ENCODE measurements around the gene HSPA12A.
A peak's percentile ranks its signal among the peaks of the same experiment; 100 is the strongest.

Gene HSPA12A

DNA sequence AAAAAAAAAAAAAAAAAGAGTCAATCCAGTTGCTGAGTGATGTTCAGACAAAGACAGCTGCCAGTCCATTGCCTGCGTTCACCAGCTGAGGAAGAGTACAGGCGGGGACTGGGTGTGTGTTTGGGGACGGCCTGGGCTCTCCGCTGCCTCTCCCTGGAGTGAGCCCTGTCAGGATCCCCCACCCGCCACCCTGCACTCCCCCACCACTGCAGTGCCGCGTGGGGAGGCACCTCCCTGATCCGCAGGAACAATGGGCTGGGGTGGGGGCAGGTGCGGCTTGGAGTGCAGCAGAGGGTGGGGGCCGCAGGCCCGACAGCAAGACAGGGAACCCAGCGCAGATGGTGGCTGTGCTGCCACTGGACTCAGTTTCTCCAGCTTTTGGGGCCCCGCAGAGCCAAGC lies 1.4 kb downstream of the HSPA12A start:
- DNase-seq: no peak

GRCh38 chr10:116738339-116738738 lies 4.0 kb downstream of the HSPA12A start:
- DNase-seq: no peak

DNA sequence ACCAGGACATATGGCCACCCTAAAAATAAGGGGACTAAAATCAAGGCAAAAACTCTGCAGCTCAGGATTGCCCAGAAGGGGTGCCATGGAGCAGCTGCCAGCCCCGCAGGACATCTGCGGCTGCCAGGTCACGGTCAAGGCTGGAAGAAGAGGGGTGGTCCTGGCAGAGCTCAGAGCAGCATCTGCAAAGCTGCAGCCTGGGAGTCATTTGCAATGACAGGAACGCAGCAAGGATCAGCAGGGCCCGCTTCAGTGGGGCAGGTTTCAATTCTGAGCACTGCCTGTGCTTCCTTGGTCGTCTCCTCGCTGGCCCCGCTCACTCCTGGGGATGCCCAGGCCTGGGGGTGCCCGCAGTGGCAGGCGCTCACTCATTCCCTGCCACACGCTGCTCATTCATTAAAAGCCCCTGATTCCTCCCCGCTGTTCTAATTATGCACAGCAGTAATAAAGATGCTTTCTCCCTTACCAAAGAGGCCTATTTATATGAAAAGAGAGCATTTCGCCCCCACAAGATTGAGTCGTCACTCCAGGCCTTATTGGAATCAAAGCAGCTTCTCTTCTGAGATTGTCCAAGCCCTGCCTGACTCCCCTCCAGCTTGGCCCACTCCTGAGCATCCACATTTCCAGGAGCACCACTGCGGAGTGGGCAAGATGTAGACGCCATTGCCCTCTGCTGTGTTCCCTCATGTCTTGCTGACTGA lies 4.6 kb downstream of the HSPA12A start:
- no peak for DNase-seq

- DNase-seq: no peak
Measured at GRCh38 chr10:116733566-116733965, 8.8 kb downstream of the HSPA12A start.

DNA sequence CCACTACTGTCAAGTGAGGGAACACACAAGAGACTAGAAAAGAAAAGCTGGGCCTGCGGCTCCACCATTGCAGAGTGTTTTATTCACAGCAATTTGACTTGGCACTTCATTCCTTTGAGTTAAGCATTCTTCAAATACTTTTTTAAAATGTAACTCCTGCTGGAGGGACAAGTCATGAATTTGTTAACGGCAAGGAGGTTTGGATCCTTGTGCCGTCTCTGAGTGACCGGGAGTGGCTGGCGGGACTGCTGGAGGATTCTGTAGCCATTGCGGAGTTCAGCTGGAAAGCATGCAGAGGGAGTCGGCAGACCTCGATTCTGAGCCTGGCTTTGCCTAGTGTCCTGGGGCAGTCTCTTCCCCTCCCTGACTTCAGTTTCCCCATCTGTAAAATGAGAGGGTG lies 9.8 kb downstream of the HSPA12A start:
- no peak for DNase-seq

DNA sequence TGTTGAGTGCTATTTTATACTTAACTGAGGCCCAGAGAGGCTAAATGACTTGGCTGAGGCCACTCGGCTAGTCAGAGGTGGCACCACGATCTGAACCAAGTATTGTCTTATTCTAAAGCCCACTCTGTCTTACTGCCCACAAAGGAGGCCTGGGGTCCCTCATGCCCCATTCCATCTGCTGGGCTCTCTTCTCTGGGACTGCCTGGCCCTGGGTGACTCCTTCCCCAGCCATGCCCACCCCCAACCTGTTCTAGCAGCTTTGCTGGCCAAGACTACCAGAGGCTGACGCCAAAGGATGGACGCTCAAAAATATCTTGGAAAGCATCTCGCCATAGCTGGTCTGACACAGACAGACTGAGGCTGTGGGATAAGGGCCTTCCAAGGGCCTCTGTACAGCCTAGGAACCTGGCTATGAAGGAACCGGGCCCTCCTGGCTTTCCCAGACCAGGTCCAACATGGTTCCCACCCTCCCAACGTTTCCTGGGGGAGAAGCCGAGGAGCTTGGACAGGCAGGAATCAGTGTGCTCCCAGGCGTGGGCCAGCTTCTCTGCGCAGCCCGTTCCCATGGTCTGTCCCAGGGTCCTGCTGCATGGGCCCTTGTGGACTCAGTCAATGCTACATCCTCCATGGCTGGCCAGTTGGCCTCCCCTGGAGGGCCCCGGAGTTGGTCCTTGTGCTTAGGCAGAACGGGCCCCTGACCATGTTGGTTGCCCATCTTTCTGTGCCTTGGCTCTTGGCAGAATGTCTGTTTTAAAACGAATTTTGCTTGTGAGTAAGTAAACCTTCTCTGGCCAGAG lies 11.7 kb downstream of the HSPA12A start:
- DNase-seq: no peak

DNA sequence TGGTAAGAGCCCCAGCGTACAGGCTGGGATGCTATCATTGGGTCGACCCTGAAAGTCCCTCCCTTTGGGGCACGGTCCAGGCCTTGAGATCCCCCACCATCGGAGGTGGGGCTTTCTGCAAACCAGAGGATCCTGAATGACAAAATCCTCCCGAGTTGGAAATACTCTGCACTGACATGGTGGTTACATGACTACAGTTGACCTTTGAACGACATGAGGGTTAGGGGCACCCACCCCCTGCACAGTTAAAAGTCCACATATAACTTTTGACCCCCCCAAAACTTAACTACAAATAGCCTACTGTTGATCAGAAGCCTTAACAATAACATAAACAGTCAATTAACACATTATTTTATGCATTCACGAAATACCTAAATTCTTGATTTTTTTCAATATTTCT lies 13.1 kb downstream of the HSPA12A start:
- DNase-seq: no peak

DNA sequence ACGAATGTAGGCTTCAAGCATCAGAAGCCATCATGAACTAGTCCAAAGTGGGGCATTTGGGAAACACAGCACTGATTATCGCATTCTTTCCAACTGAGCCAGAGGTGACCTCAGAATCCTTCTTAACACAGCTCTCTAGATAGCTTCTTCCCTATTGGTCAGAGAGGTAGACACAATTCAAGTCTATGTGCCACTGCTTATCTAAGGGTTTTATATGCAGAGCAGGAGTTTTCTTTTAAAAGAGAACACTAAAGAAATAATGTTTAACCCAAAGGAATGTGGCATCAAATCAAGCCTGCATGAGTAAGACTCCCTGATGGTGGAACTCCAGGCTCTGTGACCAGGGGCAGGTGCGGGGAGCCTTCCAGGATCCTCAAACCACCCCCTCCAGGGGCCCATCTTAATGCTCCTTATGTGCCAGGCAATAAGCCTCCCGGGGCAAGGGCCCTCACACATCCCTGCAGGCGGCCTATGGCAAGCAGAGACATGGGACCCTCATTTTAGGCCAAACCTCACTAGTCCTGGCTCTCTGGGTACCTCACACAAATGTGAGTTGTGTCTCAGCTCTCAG lies 13.8 kb downstream of the HSPA12A start:
- no peak for DNase-seq

- DNase-seq: peak in 1 of 2 donors; percentile 5
Measured at GRCh38 chr10:116723428-116724281, 18.7 kb downstream of the HSPA12A start.

DNA sequence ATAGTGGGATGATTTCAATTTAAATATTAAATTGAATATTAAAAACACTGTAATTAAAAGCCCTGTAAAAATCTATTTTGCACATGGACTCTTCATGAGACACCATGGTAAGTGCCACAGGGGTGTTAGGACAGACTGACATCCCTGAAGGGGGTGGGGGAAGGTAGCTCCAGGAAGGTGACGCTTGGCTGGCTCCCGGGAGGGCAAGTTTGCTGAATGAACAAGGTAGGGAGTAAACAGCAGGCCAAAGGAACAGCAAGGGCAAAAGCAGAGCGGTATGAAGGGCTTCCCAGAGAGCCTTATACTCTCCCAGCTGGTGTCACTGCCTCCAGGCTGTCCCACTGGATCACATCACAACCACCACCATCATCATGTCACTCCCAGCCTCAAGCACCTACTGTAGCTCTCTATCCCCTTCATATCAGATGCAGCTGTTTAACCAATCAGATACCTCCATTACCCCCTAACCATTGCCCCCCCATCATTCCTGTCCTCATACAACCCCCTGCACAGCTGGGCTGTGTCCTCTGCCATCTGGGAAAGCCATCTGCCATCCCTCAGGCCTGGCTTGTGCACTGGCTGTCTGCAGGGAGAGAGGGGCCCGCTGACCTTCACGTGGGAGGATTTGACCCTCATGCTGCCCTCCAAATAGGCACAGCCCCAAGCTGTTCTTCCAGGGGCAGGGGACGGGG lies 19.5 kb downstream of the HSPA12A start:
- no peak for DNase-seq

- DNase-seq: no peak
Measured at GRCh38 chr10:116721547-116722392, 20.6 kb downstream of the HSPA12A start.

- no peak for DNase-seq
Measured at GRCh38 chr10:116720668-116721546, 21.5 kb downstream of the HSPA12A start.

- DNase-seq: no peak
Measured at GRCh38 chr10:116720241-116720643, 22.1 kb downstream of the HSPA12A start.

GRCh38 chr10:116719804-116720203 lies 22.6 kb downstream of the HSPA12A start:
- no peak for DNase-seq

- DNase-seq: no peak
Measured at GRCh38 chr10:116718058-116718457, 24.3 kb downstream of the HSPA12A start.

GRCh38 chr10:116716381-116716780 lies 26.0 kb downstream of the HSPA12A start:
- no peak for DNase-seq

- no peak for DNase-seq
Measured at GRCh38 chr10:116715839-116716377, 26.5 kb downstream of the HSPA12A start.

DNA sequence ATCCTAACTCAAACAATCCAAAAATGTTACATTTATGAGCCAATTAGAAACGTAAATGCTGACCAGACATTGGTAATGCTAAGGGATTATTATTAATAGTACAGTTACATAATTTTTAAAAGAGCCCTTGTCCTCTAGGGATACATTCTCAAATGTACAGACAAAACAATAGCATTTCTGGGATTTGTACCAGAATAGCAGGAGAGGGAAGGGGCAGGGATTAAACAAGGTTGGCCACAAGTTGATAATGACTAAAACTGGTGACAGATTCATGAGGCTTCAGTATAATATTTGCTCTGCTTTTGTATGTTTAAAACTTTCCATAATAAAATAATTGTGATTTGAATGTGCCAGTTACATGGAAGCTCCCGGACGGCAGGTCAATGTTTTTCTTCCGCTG lies 27.0 kb downstream of the HSPA12A start:
- DNase-seq: no peak

DNA sequence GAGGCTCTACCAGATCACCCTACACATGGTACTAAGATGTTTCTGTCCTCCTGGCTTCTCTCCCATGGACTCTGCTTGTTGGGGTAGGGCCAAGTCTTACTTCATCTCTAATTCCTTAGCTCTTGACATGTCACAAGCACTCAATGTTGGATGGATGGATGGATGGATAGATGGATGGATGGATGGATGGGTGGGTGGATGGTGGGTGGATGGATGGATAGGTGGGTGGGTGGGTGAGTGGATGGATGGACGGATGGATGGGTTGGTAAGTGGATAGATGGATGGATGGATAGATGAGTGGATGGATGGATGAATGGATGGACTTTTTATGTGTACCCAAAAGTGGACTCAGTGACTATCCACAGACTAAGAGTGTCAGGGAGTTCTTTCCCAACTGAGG lies 28.5 kb downstream of the HSPA12A start:
- no peak for DNase-seq

DNA sequence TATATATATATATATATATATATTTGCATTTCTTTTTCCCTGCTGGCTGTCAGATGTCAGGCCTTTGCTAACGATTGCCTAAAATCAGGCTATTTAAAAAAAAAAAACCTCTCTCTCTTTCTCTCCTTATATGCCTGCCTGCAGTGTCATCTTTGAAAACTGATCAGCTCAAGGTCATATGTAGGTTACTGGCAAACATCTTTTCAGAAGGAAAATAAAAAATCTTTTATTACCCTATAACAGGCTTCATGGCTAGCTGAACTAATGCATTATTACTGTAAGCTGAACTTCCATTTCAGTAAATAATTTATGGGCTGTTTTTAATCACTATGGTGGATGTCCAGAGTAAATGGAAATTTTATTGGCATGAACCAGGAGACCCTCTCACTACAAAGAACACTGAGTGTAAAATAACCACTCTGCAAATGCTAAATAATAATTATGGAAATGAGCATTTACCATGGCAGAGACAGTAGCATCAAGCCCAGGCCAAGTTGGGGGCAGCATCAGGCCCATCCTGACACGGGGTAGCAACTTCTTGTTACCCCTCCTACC lies 29.3 kb downstream of the HSPA12A start:
- DNase-seq: no peak

Measured in stimulated activated CD4-positive, alpha-beta T cell treated with anti-CD3 and anti-CD28 coated beads, Interleukin-2, amount 100 ng/mL, for 24 hours (primary cell).